Osteoblast (primary cell): ENCODE measurements around the gene SEH1L. TPM values are rescaled to one million over a fixed set of nuclear protein-coding genes. Genes with fewer than 3 reads are reported as not detected.

ENCODE experiments used
- DNase-seq: peaks from one replicate; pipeline ENCODE4 v3.0.0; 2011; ENCODE audit warnings: low spot score, mixed read lengths; ENCODE audit not compliant: insufficient read length; ENCODE audit errors: missing footprints
- H2AFZ ChIP-seq: 2 replicates; pipeline ENCODE4 v1.6.0; 2011; ENCODE audit warnings: mild to moderate bottlenecking, low read length
- H3K27ac ChIP-seq: 2 replicates; pipeline ENCODE4 v1.5.1; 2011; ENCODE audit warnings: mild to moderate bottlenecking, low read depth, low read length, moderate library complexity
- H3K27me3 ChIP-seq: 2 replicates; pipeline ENCODE4 v1.6.0; 2012; ENCODE audit warnings: mild to moderate bottlenecking, control low read depth, inconsistent platforms, low read length, moderate library complexity; ENCODE audit not compliant: insufficient read depth
- H3K36me3 ChIP-seq: 2 replicates; pipeline ENCODE4 v1.5.1; 2011; ENCODE audit warnings: mild to moderate bottlenecking, low read length, control low read depth, moderate library complexity; ENCODE audit not compliant: insufficient read depth
- H3K4me1 ChIP-seq: 2 replicates; pipeline ENCODE4 v1.5.1; 2011; ENCODE audit warnings: mild to moderate bottlenecking, low read length, control low read depth, moderate library complexity; ENCODE audit not compliant: insufficient read depth
- H3K4me2 ChIP-seq: 2 replicates; pipeline ENCODE4 v1.6.0; 2011; ENCODE audit warnings: mild to moderate bottlenecking, low read length; ENCODE audit not compliant: insufficient read depth
- H3K4me3 ChIP-seq: fragments of 200-600 bp; sonication (generic); 3 replicates; pipeline ENCODE4 v1.5.1; 2012; ENCODE audit warnings: mild to moderate bottlenecking, low read length, inconsistent platforms; ENCODE audit not compliant: insufficient read depth
- H3K79me2 ChIP-seq: 2 replicates; pipeline ENCODE4 v1.6.0; 2012; ENCODE audit warnings: mild to moderate bottlenecking, low read length, control low read depth, inconsistent platforms; ENCODE audit not compliant: insufficient read depth
- H3K9me3 ChIP-seq: 2 replicates; pipeline ENCODE4 v1.5.1; 2011; ENCODE audit warnings: low read depth, low read length, control low read depth
- H4K20me1 ChIP-seq: 2 replicates; pipeline ENCODE4 v1.6.0; 2012; ENCODE audit warnings: mild to moderate bottlenecking, low read length, control low read depth; ENCODE audit not compliant: insufficient read depth
- CTCF ChIP-seq: IDR thresholded peaks from 2 replicates; pipeline ENCODE4 v1.5.1; 2011; ENCODE audit warnings: mild to moderate bottlenecking, low read depth, low read length, moderate library complexity; ENCODE audit errors: extremely low read depth
- total RNA-seq: library from RNA; depleted of rRNA; stranded (reverse); fragments of >200 nt; gene quantifications from 2 replicates; pipeline ENCODE4 v1.2.3, GENCODE V29; 2012

The SEH1L gene
- total RNA-seq, 1 donor: 51.0 TPM

GRCh38 chr18:12928206-12928605 is 19.6 kb upstream of the SEH1L start:
- Histone ChIP-seq H3K4me2 (no peak overlapping the region), H3K36me3 (no peaks in the 10 kb centered on the region), H3K79me2 (no peaks in the 10 kb centered on the region), H2AFZ (no peak overlapping the region), H3K4me3 (no peak overlapping the region), H3K27me3 (no peaks in the 10 kb centered on the region), H3K9me3 (no peaks in the 10 kb centered on the region), H4K20me1 (no peaks in the 10 kb centered on the region), H3K4me1 (peaks cover 2% of the 10 kb centered on the region), H3K27ac (no peak overlapping the region)
- no peak for TF ChIP-seq CTCF
- no peak for DNase-seq

GRCh38 chr18:12928641-12929040 is 19.2 kb upstream of the SEH1L start:
- TF ChIP-seq CTCF: no peak
- Histone ChIP-seq H3K79me2 (no peaks in the 10 kb centered on the region), H3K27ac (no peak overlapping the region), H3K4me3 (no peak overlapping the region), H3K27me3 (no peaks in the 10 kb centered on the region), H2AFZ (no peak overlapping the region), H3K4me2 (no peak overlapping the region), H4K20me1 (no peaks in the 10 kb centered on the region), H3K9me3 (no peaks in the 10 kb centered on the region), H3K4me1 (peaks cover 2% of the 10 kb centered on the region), H3K36me3 (no peaks in the 10 kb centered on the region)
- no peak for DNase-seq

- Histone ChIP-seq H3K79me2 (no peaks in the 10 kb centered on the region), H3K4me2 (no peak overlapping the region), H4K20me1 (no peaks in the 10 kb centered on the region), H3K4me1 (peaks cover 7% of the 10 kb centered on the region), H2AFZ (no peak overlapping the region), H3K27ac (no peak overlapping the region), H3K36me3 (no peaks in the 10 kb centered on the region), H3K27me3 (no peaks in the 10 kb centered on the region), H3K4me3 (no peak overlapping the region), H3K9me3 (no peaks in the 10 kb centered on the region)
- DNase-seq: no peak
- no peak for TF ChIP-seq CTCF
These were observed 18.2 kb upstream of the SEH1L start for GRCh38 chr18:12929477-12930083.

GRCh38 chr18:12930376-12930775 is 17.4 kb upstream of the SEH1L start:
- Histone ChIP-seq H3K4me3 (no peak overlapping the region), H3K4me1 (peaks cover 8% of the 10 kb centered on the region), H3K36me3 (no peaks in the 10 kb centered on the region), H3K27me3 (no peaks in the 10 kb centered on the region), H3K27ac (no peak overlapping the region), H2AFZ (no peak overlapping the region), H4K20me1 (no peaks in the 10 kb centered on the region), H3K9me3 (no peaks in the 10 kb centered on the region), H3K4me2 (no peak overlapping the region), H3K79me2 (no peaks in the 10 kb centered on the region)
- no peak for TF ChIP-seq CTCF
- no peak for DNase-seq
